Lower leg skin (tissue), 3 donors: ENCODE results near the gene SMARCA2.

ENCODE experiments used
- CTCF ChIP-seq, 3 donors: fragments of 450-650 bp; IDR thresholded peaks; one replicate each; pipeline ENCODE4 v1.5.1; 2016; ENCODE audit warnings: antibody characterized with exemption in 3 of 3, mild to moderate bottlenecking in 3 of 3, moderate library complexity in 2 of 3
- POLR2A ChIP-seq, 2 donors: fragments of 450-650 bp; IDR thresholded peaks; one replicate each; pipeline ENCODE4 v1.6.1; 2016 to 2017; ENCODE audit warnings: antibody characterized with exemption in 2 of 2, mild to moderate bottlenecking in 1 of 2, moderate library complexity in 1 of 2

GRCh38 chr9:1997646-1998045, 17.5 kb upstream of the SMARCA2 start:
- no peak for TF ChIP-seq CTCF (IDR thresholded peaks at IDR 0.05)
- TF ChIP-seq POLR2A (IDR thresholded peaks at IDR 0.05) = no peak
